Measurements from ENCODE around the gene TMEM106C.

The TMEM106C gene

GRCh38 chr12:47982311-47982710 lies 18.9 kb downstream of the TMEM106C start:
- TF ChIP-seq, protein P1, sequence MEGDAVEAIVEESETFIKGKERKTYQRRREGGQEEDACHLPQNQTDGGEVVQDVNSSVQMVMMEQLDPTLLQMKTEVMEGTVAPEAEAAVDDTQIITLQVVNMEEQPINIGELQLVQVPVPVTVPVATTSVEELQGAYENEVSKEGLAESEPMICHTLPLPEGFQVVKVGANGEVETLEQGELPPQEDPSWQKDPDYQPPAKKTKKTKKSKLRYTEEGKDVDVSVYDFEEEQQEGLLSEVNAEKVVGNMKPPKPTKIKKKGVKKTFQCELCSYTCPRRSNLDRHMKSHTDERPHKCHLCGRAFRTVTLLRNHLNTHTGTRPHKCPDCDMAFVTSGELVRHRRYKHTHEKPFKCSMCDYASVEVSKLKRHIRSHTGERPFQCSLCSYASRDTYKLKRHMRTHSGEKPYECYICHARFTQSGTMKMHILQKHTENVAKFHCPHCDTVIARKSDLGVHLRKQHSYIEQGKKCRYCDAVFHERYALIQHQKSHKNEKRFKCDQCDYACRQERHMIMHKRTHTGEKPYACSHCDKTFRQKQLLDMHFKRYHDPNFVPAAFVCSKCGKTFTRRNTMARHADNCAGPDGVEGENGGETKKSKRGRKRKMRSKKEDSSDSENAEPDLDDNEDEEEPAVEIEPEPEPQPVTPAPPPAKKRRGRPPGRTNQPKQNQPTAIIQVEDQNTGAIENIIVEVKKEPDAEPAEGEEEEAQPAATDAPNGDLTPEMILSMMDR (IDR thresholded peaks at IDR 0.05): no peak
- H3K4me2 ChIP-seq (ENCODE audit: low read length): no peak overlapping the region
- no peak overlapping the region for H2AFZ ChIP-seq
- H3K36me3 ChIP-seq (ENCODE audit: control insufficient read depth, insufficient read depth, low read length): no peaks in the 10 kb centered on the region
- no peaks in the 10 kb centered on the region for H3K79me2 ChIP-seq
- H3K9ac ChIP-seq: no peak overlapping the region
- no peak overlapping the region for H3K27ac ChIP-seq
- no peak overlapping the region for H3K4me3 ChIP-seq (ENCODE audit: low read depth, low read length)
- no peaks in the 10 kb centered on the region for H3K27me3 ChIP-seq (ENCODE audit: control insufficient read depth, insufficient read depth, low read length)
- no peaks in the 10 kb centered on the region for H3K9me3 ChIP-seq (ENCODE audit: control insufficient read depth, low read length)
- no peaks in the 10 kb centered on the region for H3K4me1 ChIP-seq

- no peak overlapping the region for H3K9ac ChIP-seq
- no peak overlapping the region for H3K4me3 ChIP-seq (ENCODE audit: low read depth, low read length)
- TF ChIP-seq, protein P1 (IDR thresholded peaks at IDR 0.05): no peak
These were observed 19.4 kb downstream of the TMEM106C start for GRCh38 chr12:47982770-47983169.

GRCh38 chr12:47983541-47984115 lies 20.2 kb downstream of the TMEM106C start:
- no peak overlapping the region for H3K4me2 ChIP-seq (ENCODE audit: low read length)
- H3K79me2 ChIP-seq: no peaks in the 10 kb centered on the region
- peaks cover 6% of the 10 kb centered on the region for H3K4me1 ChIP-seq
- no peak overlapping the region for H2AFZ ChIP-seq
- TF ChIP-seq, protein P1 (IDR thresholded peaks at IDR 0.05): no peak
- no peaks in the 10 kb centered on the region for H3K36me3 ChIP-seq (ENCODE audit: control insufficient read depth, insufficient read depth, low read length)
- no peaks in the 10 kb centered on the region for H3K9me3 ChIP-seq (ENCODE audit: control insufficient read depth, low read length)
- no peak overlapping the region for H3K9ac ChIP-seq
- H3K27ac ChIP-seq: no peak overlapping the region
- H3K4me3 ChIP-seq (ENCODE audit: low read depth, low read length): no peak overlapping the region
- no peaks in the 10 kb centered on the region for H3K27me3 ChIP-seq (ENCODE audit: control insufficient read depth, insufficient read depth, low read length)

More at GRCh38 chr12:47982770-47983169, 19.4 kb downstream of the TMEM106C start:
- Histone ChIP-seq H3K9me3 (ENCODE audit: control insufficient read depth, low read length) (no peaks in the 10 kb centered on the region), H3K4me2 (ENCODE audit: low read length) (no peak overlapping the region), H3K27me3 (ENCODE audit: control insufficient read depth, insufficient read depth, low read length) (no peaks in the 10 kb centered on the region), H3K79me2 (no peaks in the 10 kb centered on the region), H3K36me3 (ENCODE audit: control insufficient read depth, insufficient read depth, low read length) (no peaks in the 10 kb centered on the region), H3K27ac (no peak overlapping the region), H2AFZ (no peak overlapping the region), H3K4me1 (no peaks in the 10 kb centered on the region)

GRCh38 chr12:47984331-47984801 lies 21.0 kb downstream of the TMEM106C start:
- Histone ChIP-seq H3K9ac (no peak overlapping the region), H2AFZ (no peak overlapping the region), H3K36me3 (ENCODE audit: control insufficient read depth, insufficient read depth, low read length) (no peaks in the 10 kb centered on the region), H3K27me3 (ENCODE audit: control insufficient read depth, insufficient read depth, low read length) (no peaks in the 10 kb centered on the region), H3K4me3 (ENCODE audit: low read depth, low read length) (no peak overlapping the region), H3K79me2 (no peaks in the 10 kb centered on the region), H3K4me1 (peaks cover 8% of the 10 kb centered on the region), H3K4me2 (ENCODE audit: low read length) (no peak overlapping the region), H3K27ac (no peak overlapping the region), H3K9me3 (ENCODE audit: control insufficient read depth, low read length) (no peaks in the 10 kb centered on the region)
- TF ChIP-seq, protein P1 (IDR thresholded peaks at IDR 0.05): no peak

Measured in parathyroid adenoma (tissue), 2 donors.